Measurements from ENCODE around the gene TMEM232.

Gene TMEM232

GRCh38 chr5:110514030-110514429 lies 212.4 kb downstream of the TMEM232 start:
- no peak for DNase-seq (ENCODE audit: low read depth)

GRCh38 chr5:110512266-110512665 lies 214.2 kb downstream of the TMEM232 start:
- no peak for DNase-seq (ENCODE audit: low read depth)

DNA sequence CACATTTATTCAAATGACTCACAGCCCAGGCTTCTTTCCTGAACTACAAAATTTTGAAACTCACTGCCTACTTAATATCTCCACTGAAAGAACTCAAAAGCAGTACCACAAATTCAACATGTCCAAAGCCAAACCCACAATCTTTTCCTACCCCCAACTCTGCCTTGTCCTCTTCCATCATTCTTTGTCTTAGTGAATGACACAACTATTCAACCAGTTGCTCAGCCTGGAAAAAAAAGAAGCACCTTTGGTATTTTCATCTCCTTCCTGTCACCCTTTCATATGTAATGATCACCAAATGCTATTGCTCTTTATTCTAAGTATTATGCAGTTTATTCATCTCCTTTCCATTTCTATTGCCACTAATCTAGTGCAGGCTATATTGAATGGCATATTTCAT lies 216.3 kb downstream of the TMEM232 start:
- DNase-seq (ENCODE audit: low read depth): no peak

- no peak for DNase-seq (ENCODE audit: low read depth)
Observed at GRCh38 chr5:110507972-110508371, 218.5 kb downstream of the TMEM232 start.

DNA sequence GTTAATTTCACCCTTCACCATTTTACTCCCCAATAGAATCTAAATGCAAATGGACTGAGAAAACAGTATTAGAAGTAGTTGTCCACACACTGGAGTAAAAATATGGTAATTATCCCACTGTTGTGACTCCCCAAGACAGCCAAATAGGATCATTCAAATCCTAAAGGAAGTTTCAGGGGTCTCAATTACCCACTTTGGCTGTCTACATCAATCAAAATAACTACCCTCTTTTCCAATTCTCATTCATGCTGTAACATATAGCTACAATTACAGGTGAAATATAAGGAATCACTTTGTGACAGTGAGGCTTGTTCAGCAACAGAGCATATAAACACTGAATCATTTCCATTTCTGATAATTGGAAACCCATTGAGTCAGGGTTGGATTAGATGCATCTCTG lies 220.1 kb downstream of the TMEM232 start:
- no peak for DNase-seq (ENCODE audit: low read depth)

- no peak for DNase-seq (ENCODE audit: low read depth)
Observed at GRCh38 chr5:110496276-110496675, 230.2 kb downstream of the TMEM232 start.

GRCh38 chr5:110492446-110492845 lies 234.0 kb downstream of the TMEM232 start:
- no peak for DNase-seq (ENCODE audit: low read depth)

DNA sequence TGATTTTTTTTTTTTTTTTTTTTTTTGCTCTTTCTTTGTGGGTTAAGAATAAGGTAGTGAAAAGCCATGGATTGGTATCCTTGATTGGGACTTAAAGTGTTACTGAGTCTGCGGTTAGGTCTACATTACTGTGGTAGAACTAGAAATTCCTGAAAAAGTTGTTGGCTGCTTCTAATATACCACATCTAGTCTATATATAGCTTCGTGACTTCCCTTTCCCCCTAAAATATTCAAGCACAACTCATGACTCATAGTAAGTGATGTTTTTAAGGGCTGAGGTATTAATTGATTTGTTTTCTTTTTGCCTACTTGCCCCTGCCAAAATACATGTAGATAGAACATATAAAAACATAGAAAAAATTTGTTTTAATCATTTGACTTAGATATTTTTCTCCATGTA lies 247.6 kb downstream of the TMEM232 start:
- no peak for DNase-seq (ENCODE audit: low read depth)

DNA sequence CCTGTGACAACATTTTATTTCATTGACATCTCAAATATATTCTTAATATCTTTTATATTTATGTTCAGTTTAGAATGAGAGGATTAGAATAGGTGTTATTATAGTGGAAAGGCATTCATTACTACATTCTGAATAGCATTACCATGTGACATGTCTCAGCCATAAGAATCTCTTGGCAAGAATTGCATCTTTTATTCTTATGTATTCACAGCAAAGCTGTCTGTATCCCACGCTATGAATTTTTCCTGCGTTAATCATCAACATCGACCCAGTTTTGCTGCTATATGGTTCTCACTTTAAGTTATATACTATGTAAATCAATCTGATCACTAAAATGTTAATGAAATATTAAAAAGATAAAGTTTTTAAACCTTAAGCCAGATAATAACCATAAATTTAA lies 248.6 kb downstream of the TMEM232 start:
- no peak for DNase-seq (ENCODE audit: low read depth)

DNA sequence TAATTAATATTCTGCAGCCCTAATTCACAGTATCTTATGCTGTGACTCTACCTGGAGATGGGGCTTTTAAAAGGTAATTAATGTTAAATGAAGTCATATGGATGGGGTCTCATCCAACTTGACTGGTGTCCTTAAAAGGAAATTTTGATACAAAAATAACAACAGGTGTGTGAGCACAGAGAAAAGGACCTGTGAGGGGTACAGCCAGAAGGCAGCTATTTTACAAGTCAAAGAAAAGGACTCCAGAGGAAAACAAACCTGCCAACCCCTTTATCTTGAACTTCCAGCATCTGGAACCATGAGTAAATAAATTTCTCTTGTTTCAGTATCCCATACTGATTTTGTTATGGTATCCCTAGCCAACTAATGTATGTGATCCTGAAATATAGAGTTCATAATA lies 250.3 kb downstream of the TMEM232 start:
- DNase-seq (ENCODE audit: low read depth): no peak

DNA sequence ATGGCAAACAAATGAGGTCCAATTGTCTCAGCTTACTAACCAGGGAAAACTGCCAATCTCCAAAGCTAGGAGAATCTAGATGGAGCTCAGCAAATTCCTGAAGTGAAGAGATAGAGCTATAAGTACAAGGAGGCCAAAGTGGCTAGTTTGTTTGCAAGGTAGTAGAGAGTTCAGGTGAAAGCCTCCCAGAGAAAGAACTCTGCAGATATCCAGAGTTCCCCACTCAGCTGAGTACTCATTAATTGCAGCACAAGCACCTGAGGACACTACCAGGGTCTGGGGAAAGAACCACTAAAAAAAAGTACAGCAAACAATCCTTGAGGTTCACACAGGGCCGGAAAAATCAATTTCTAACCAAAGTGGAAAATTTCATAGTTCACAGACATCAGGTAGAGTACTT lies 250.9 kb downstream of the TMEM232 start:
- DNase-seq (ENCODE audit: low read depth): no peak

DNA sequence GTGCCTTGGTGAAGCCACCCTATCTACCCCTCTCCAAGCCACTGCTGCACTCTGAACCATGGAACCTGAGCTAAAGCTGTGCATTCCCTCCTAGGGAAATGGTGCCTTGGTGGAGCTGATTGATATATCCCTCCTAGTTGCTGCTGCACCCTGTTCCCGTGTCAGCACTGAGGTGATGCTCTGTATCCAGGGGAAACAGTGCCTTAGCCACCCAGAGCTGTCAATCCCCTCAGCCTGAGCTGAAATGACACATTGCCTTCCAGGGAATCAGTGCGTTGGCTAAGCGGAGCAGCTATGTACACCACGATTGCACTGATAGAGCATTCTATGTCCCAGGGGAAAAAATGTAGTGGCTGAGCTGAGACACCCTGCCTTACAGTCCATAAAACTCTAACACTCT lies 257.0 kb downstream of the TMEM232 start:
- no peak for DNase-seq (ENCODE audit: low read depth)

GRCh38 chr5:110463106-110463505 lies 263.4 kb downstream of the TMEM232 start:
- no peak for DNase-seq (ENCODE audit: low read depth)

DNA sequence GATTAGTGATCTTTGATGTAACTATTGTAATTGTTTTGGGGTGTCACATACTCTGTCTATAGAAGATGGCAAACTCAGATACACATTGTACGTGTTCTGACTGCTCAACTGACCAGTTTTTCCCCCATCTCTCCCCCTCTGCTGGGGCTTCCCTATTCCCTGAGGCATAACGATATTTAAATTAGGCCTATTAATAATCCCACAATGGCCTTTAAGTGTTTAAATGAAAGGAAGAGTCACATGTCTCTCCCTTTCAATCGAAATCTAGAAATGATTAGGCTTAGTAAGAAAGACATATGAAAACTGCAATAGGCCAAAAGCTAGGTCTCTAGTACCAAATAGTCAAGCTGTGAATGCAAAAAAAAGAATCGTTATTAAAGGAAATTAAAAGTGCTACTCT lies 265.6 kb downstream of the TMEM232 start:
- DNase-seq (ENCODE audit: low read depth): no peak

DNA sequence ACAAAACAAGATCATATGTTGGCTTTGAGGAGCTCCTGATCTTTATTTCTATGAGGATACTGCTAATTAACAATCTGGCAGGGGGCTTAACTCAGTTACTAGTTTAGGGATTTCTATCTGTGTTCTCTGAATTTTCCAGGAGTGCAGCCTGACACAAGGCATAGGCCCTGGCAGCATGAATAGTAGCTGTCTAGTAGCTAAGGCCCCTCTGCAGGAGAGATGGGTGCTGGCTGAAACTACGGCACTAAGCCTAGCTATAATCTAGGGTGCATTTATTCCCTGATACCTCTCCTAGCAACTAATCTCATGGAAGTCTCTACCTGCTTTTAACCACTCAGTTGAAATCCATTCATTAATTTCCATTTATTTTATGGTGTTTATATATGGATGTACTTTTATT lies 268.2 kb downstream of the TMEM232 start:
- no peak for DNase-seq (ENCODE audit: low read depth)

DNA sequence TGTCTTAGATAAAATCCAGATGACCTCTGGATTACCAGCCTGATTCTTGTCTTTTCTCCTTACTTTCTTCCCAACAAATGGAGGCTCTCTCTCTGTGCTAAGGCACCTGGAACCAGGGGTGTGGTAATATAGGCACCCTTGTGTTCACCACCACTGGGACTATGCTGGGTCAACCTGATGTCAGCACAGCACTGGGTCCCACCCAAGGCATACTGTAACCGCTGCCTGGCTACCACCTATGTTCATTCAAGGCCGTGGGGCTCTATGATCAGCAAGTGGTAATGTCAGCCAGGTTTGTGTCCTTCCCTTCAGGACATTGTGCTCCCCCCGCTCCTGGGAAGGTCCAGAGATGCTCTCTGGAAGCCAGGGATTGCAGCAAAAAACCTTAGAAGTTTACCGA lies 283.6 kb downstream of the TMEM232 start:
- no peak for DNase-seq (ENCODE audit: low read depth)

- no peak for DNase-seq (ENCODE audit: low read depth)
Observed at GRCh38 chr5:110441035-110441434, 285.4 kb downstream of the TMEM232 start.

DNA sequence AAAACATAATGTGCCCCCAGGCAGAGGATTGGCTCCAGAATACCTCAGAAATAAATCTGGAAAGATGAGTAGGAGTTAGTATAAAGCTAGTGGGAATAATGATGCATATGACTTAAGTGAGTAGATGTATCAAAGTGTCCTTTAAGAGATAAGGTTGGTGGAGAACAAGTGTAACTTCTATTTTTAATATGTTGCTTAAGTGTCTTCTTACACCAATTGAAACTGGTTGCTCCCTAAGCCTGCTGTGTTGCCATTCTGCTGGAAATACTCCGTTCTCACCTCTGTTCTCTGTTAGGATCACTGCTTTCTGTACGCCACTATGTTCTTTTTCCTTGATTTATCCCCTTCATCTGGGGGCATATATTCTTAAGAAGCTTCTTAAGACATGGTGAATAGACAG lies 286.4 kb downstream of the TMEM232 start:
- no peak for DNase-seq (ENCODE audit: low read depth)

GRCh38 chr5:110439296-110439695 lies 287.2 kb downstream of the TMEM232 start:
- no peak for DNase-seq (ENCODE audit: low read depth)

DNA sequence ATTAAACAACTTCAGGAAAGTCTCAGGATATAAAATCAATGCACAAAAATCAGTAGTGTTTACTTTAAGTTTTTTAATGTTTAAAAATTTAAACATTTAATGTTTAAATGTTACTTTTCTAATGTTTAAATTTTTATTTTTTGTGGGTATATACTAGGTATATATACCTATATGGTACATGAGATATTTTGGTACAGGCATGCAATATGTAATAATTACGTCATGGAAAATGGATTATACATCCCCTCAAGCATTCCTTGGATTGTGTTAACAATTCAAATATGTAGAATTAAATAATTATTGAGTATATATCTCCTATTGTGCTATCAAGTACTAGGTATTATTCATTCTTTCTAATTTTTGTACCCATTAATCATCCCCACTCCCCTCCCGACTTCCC lies 291.3 kb downstream of the TMEM232 start:
- no peak for DNase-seq (ENCODE audit: low read depth)

DNA sequence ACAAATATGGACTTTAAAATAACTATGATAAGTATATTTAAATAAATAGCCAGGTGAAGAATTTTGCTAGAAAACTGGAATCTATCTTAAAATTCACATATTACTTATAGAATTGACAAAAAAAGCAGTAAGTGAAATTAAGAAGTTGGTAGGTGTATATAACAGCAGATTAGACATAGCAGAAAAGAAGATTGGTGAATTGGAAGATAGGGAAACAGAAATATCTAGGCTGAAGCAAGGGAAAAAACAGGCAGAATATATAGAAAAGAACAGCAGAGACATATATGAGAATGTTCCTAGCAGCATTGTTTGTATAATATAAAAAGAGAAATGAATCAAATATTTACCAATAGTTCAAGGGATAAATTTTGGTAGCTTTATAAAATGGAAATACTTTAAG lies 294.9 kb downstream of the TMEM232 start:
- DNase-seq (ENCODE audit: low read depth): no peak

DNA sequence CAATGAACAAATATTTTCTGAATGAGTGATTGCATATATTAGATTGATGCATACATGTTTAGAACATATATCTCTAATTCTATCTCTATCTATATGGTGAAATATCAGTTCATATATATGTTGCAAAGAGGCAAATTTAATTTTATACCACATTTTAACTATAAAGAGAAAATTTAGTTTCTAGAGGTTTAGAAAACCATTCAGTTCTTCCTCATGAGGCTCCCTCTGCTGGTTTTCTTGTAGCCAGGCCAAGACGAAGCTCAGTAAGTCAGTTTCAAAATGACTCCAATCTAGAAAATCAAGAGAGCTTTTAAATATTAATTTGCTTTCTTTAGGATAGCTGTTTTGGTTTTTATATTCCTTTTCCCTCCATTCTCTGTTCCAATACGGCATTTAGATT lies 312.1 kb downstream of the TMEM232 start:
- DNase-seq (ENCODE audit: low read depth): no peak

DNA sequence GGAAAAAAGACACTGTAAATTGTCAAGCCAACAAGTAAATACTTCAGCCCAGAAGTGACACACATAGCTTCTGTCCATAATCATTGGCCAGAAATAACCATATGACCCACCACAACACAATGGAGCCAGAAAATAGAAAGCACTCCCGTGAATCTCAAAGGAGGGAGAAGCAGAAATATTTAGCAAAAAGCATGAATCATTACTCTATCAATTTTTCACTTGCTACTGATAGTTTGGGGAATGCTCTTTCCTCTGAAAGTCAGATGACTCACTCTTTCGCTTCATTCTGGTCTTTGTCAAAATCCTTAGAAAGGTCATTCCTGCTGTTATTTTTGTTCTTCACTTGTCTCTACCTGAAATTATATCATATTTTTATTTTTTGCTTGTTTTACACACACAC lies 312.6 kb downstream of the TMEM232 start:
- no peak for DNase-seq (ENCODE audit: low read depth)

DNA sequence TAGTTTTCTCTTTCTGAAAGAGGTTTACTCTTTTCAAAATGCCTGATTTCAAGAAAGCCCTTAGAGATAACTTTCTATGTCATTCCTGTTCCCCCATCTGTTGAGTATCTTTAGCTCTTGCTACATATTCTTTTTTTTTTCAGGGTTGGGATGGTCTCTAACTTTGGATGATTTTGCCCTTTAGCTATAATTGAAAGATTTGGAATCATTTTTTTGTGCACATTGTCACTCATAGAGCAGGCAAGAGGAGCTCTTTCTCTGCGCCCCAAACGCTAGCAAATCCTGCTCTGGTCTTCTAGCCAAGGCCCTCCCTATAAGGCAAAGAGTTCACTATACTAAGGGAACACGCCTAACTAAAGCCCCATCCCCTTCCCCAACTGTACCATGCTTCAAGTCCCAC lies 316.9 kb downstream of the TMEM232 start:
- no peak for DNase-seq (ENCODE audit: low read depth)

- DNase-seq (ENCODE audit: low read depth): no peak
Observed at GRCh38 chr5:110402562-110402961, 323.9 kb downstream of the TMEM232 start.

Measured in activated T-cell treated with anti-CD3 and anti-CD28 coated beads for 24 hours (primary cell).